ENCODE data around the gene KIF16B. TPM values are rescaled to one million over a fixed set of nuclear protein-coding genes. Genes with fewer than 3 reads are reported as not detected.
A peak's percentile ranks its signal among the peaks of the same experiment; 100 is the strongest.

The KIF16B gene
- total RNA-seq, 1 donor from 2014 or later, result 27.0 TPM

DNA sequence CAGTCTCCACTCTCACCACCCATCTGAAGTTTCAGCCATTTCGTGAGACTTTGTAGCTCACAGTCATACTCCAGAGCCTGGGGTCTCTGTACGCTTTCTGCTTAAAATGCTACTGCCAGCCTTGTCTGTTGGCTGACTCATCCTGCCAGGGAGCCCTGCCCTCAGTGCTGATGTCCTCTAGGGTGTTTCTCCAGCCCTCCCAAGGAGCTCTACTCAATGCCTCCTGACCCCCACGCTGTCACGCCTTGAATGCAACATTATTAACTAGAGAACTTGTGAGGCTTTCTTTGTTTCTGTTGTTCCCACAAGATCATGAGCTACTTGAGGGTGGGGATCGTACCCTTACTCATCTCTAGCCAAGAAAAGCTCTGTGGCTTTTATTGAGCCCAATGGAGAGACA lies 20.1 kb downstream of the KIF16B start:
- Mint-ChIP-seq H3K27me3 (ENCODE audit: unreplicated experiment) (peaks cover 11% of the 10 kb centered on the region), H3K36me3 (ENCODE audit: unreplicated experiment) (peaks cover 12% of the 10 kb centered on the region), H3K4me3 (ENCODE audit: unreplicated experiment) (no peak overlapping the region), H3K27ac (ENCODE audit: unreplicated experiment) (peak overlapping the region; percentile 62), H3K4me1 (ENCODE audit: low read depth, unreplicated experiment) (peaks cover 31% of the 10 kb centered on the region), H3K9me3 (ENCODE audit: unreplicated experiment) (peaks cover 8% of the 10 kb centered on the region)
- TF ChIP-seq, protein P1, sequence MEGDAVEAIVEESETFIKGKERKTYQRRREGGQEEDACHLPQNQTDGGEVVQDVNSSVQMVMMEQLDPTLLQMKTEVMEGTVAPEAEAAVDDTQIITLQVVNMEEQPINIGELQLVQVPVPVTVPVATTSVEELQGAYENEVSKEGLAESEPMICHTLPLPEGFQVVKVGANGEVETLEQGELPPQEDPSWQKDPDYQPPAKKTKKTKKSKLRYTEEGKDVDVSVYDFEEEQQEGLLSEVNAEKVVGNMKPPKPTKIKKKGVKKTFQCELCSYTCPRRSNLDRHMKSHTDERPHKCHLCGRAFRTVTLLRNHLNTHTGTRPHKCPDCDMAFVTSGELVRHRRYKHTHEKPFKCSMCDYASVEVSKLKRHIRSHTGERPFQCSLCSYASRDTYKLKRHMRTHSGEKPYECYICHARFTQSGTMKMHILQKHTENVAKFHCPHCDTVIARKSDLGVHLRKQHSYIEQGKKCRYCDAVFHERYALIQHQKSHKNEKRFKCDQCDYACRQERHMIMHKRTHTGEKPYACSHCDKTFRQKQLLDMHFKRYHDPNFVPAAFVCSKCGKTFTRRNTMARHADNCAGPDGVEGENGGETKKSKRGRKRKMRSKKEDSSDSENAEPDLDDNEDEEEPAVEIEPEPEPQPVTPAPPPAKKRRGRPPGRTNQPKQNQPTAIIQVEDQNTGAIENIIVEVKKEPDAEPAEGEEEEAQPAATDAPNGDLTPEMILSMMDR (IDR thresholded peaks at IDR 0.05; ENCODE audit: partially characterized antibody, unreplicated experiment), result no peak
- no peak for DNase-seq

DNA sequence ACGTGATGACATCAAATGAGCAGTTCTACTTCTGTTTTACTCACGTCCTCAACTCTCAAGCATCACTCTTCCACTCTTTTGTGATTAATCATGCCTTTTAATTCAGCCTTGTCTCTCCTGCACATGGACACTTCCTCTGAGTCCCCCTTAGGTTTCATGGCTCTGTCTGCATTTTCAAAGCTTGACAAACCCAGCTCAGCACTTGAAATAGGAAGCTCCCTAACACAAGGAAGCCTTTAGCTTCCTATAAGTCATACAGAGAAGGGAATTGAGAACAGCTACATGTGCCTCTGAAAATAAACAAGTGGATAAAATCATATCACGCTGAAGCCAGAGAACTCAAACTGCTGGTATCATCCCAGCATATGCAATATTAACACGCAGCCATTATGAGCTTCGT lies 21.2 kb downstream of the KIF16B start:
- TF ChIP-seq, protein P1 (IDR thresholded peaks at IDR 0.05; ENCODE audit: partially characterized antibody, unreplicated experiment), result no peak
- H3K4me1 Mint-ChIP-seq (ENCODE audit: low read depth, unreplicated experiment), result peaks cover 38% of the 10 kb centered on the region
- H3K27me3 Mint-ChIP-seq (ENCODE audit: unreplicated experiment), result peaks cover 11% of the 10 kb centered on the region
- H3K27ac Mint-ChIP-seq (ENCODE audit: unreplicated experiment), result no peak overlapping the region
- DNase-seq, result no peak
- peaks cover 12% of the 10 kb centered on the region for H3K36me3 Mint-ChIP-seq (ENCODE audit: unreplicated experiment)
- peak overlapping the region; percentile 20 for H3K4me3 Mint-ChIP-seq (ENCODE audit: unreplicated experiment)
- H3K9me3 Mint-ChIP-seq (ENCODE audit: unreplicated experiment), result peaks cover 8% of the 10 kb centered on the region

DNA sequence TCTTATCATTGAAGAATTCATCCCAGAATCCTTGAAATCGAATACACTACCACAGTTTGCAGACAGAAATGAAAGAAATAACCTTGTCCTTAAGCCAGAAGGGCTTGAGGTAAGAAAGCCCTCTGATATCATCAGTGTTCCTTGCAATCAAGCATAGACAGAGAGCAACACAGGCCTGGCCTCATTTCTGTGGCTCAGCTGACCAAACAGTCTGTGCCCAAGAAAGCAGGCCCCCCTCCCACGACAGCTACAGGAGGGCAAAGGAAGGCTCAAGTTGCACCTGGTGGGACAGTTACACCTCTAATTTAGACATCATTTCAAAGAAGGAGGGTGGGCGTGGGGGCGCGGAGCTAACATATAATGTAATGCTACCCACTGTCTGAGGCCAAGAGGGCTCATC lies 21.6 kb downstream of the KIF16B start:
- peaks cover 6% of the 10 kb centered on the region for H3K9me3 Mint-ChIP-seq (ENCODE audit: unreplicated experiment)
- H3K27ac Mint-ChIP-seq (ENCODE audit: unreplicated experiment), result peak overlapping the region; percentile 48
- H3K27me3 Mint-ChIP-seq (ENCODE audit: unreplicated experiment), result peaks cover 11% of the 10 kb centered on the region
- TF ChIP-seq, protein P1 (IDR thresholded peaks at IDR 0.05; ENCODE audit: partially characterized antibody, unreplicated experiment), result no peak
- H3K36me3 Mint-ChIP-seq (ENCODE audit: unreplicated experiment), result peaks cover 12% of the 10 kb centered on the region
- peaks cover 37% of the 10 kb centered on the region for H3K4me1 Mint-ChIP-seq (ENCODE audit: low read depth, unreplicated experiment)
- DNase-seq, result no peak
- H3K4me3 Mint-ChIP-seq (ENCODE audit: unreplicated experiment), result no peak overlapping the region

DNA sequence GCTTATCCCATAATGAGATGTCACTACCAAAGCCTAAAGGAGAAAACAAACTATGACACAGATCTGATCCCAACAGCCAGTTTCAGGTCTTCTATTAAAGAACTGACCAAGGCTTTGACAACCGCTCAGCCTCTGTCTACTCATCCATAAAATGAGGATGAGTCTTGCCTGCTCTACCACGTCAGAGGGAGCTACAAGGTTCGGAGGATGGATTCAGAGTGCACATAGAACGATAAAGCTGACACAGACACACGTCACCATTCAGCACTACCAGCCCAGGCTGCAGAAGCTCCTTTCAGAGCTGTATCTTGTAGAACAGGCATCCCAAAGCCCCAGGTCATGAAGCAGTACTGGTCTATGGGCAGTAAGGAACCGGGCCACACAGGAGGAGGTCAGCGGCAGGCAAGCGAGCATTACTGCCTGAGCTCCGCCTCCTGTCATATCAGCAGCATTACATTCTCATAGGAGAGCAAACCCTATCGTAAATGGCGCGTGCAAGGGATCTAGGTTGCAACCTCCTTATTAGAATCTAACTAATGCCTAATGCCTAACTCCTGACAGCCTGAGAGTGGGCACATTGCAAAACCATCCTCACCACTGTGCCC lies 25.1 kb downstream of the KIF16B start:
- Mint-ChIP-seq H3K4me3 (ENCODE audit: unreplicated experiment) (no peak overlapping the region), H3K9me3 (ENCODE audit: unreplicated experiment) (peaks cover 1% of the 10 kb centered on the region), H3K27me3 (ENCODE audit: unreplicated experiment) (peaks cover 3% of the 10 kb centered on the region), H3K4me1 (ENCODE audit: low read depth, unreplicated experiment) (peaks cover 25% of the 10 kb centered on the region), H3K36me3 (ENCODE audit: unreplicated experiment) (peaks cover 11% of the 10 kb centered on the region), H3K27ac (ENCODE audit: unreplicated experiment) (peak overlapping the region; percentile 76)
- DNase-seq, result no peak
- TF ChIP-seq, protein P1 (IDR thresholded peaks at IDR 0.05; ENCODE audit: partially characterized antibody, unreplicated experiment), result no peak

DNA sequence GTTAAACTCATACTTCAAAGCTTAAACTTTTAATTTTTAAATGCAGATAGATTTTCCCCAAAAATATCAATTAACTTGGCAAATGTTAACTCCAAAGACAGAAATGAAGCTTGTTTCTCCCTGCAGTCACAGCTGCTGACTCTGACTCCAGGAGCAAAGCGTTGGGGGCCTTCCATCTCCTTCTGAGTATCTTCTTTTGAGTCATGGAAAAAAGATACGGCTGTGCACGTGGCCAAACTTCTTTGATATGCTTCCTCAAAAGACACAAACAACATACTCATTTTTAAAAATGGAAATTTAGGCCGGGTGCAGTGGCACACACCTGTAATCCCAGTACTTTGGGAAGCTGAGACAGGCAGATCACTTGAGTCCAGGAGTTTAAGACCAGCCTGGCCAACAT lies 28.3 kb downstream of the KIF16B start:
- TF ChIP-seq, protein P1 (IDR thresholded peaks at IDR 0.05; ENCODE audit: partially characterized antibody, unreplicated experiment), result no peak
- H3K4me3 Mint-ChIP-seq (ENCODE audit: unreplicated experiment), result no peak overlapping the region
- H3K9me3 Mint-ChIP-seq (ENCODE audit: unreplicated experiment), result peaks cover 1% of the 10 kb centered on the region
- peaks cover 3% of the 10 kb centered on the region for H3K36me3 Mint-ChIP-seq (ENCODE audit: unreplicated experiment)
- no peak for DNase-seq
- no peaks in the 10 kb centered on the region for H3K27me3 Mint-ChIP-seq (ENCODE audit: unreplicated experiment)
- H3K4me1 Mint-ChIP-seq (ENCODE audit: low read depth, unreplicated experiment), result peaks cover 25% of the 10 kb centered on the region
- H3K27ac Mint-ChIP-seq (ENCODE audit: unreplicated experiment), result no peak overlapping the region
